ENCODE data around the gene CLASP1.

DNA sequence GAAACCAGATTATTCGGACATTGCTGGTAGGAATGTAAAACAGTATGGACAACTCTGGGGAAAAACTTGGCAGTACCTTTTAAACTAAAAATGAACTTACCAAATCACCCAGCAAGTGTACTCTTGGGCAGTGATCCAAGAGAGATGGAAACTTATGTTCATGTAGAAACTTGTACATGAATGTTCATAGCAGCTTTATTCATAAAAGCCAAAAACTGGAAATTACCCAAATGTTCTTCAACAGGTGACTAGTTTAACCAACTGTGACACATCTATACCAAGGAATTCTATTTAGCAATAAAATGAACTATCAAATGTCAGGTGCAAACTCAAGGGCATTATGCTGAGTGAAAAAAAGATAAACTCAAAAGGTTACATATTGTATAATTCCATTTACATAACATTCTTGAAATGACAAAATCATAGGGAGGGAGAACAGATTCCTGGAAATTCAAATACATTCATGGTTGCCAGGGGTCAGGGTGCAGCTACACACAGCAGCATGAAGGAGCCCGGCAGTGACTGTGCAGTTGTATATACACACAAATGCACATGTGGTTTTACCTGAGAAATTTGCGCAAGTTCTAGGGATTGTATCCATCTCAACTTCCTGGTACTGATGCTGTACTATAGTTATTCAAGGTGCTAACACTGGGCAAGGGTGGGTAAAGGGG is 122.1 kb downstream of the CLASP1 start:
- TF ChIP-seq, protein P1, sequence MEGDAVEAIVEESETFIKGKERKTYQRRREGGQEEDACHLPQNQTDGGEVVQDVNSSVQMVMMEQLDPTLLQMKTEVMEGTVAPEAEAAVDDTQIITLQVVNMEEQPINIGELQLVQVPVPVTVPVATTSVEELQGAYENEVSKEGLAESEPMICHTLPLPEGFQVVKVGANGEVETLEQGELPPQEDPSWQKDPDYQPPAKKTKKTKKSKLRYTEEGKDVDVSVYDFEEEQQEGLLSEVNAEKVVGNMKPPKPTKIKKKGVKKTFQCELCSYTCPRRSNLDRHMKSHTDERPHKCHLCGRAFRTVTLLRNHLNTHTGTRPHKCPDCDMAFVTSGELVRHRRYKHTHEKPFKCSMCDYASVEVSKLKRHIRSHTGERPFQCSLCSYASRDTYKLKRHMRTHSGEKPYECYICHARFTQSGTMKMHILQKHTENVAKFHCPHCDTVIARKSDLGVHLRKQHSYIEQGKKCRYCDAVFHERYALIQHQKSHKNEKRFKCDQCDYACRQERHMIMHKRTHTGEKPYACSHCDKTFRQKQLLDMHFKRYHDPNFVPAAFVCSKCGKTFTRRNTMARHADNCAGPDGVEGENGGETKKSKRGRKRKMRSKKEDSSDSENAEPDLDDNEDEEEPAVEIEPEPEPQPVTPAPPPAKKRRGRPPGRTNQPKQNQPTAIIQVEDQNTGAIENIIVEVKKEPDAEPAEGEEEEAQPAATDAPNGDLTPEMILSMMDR (IDR thresholded peaks at IDR 0.05; ENCODE audit: poor library complexity): no peak
- TF ChIP-seq EZH2phosphoT487 (IDR thresholded peaks at IDR 0.05; ENCODE audit: low read depth, severe bottlenecking, unreplicated experiment): no peak
- no peak for TF ChIP-seq EZH2 (IDR thresholded peaks at IDR 0.05; ENCODE audit: borderline replicate concordance)

All from hepatocyte (in vitro differentiated cells).